DND-41 (cell line): ENCODE data around the gene HTT.

Experiments used
- CTCF ChIP-seq: IDR thresholded peaks from 2 replicates; pipeline ENCODE4 v1.5.1; 2012; ENCODE audit warnings: borderline replicate concordance, low read length, moderate library complexity, mild to moderate bottlenecking; ENCODE audit not compliant: poor library complexity, severe bottlenecking; ENCODE audit errors: extremely low read depth
- EZH2 ChIP-seq: IDR thresholded peaks from 3 replicates; pipeline ENCODE4 v1.6.1; 2012; ENCODE audit warnings: borderline replicate concordance, low read depth, mild to moderate bottlenecking, moderate library complexity, low read length, inconsistent platforms; ENCODE audit not compliant: severe bottlenecking

DNA sequence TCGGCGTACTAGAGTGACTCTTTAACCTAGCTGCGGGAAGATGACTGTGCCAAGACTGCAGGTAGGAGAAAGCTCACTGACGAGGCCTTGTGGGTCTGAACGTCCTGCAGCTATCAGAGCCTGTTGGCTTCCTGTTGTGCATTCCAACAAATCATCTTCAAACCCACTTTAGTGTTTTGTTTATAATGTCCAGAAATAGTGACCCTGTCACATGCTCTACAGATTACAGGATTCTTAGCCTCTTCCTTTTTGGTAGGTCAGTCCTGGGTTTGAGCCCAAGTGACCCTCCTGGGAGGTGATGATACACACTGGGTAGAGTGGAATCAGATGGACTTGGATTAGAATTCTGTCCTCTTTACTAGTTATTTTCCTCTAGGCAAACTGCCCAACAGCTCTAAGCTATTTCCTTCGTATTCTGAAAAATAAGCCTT is 33.2 kb downstream of the HTT start:
- TF ChIP-seq CTCF (no peak), EZH2 (no peak)
